ENCODE results near the gene PTCH1.

Gene PTCH1

GRCh38 chr9:95498641-95499040, 18.1 kb downstream of the PTCH1 start:
- no peak for DNase-seq (ENCODE audit: low read depth, low spot score)

- no peak for DNase-seq (ENCODE audit: low read depth, low spot score)
Measured at GRCh38 chr9:95497772-95498171, 19.0 kb downstream of the PTCH1 start.

GRCh38 chr9:95496687-95497086, 20.1 kb downstream of the PTCH1 start:
- DNase-seq (ENCODE audit: low read depth, low spot score) = no peak

- no peak for DNase-seq (ENCODE audit: low read depth, low spot score)
Measured at GRCh38 chr9:95495961-95496360, 20.8 kb downstream of the PTCH1 start.

GRCh38 chr9:95495529-95495928, 21.2 kb downstream of the PTCH1 start:
- DNase-seq (ENCODE audit: low read depth, low spot score) = no peak

GRCh38 chr9:95494416-95495371, 22.1 kb downstream of the PTCH1 start:
- DNase-seq (ENCODE audit: low read depth, low spot score) = no peak

- no peak for DNase-seq (ENCODE audit: low read depth, low spot score)
Measured at GRCh38 chr9:95494022-95494415, 22.8 kb downstream of the PTCH1 start.

DNA sequence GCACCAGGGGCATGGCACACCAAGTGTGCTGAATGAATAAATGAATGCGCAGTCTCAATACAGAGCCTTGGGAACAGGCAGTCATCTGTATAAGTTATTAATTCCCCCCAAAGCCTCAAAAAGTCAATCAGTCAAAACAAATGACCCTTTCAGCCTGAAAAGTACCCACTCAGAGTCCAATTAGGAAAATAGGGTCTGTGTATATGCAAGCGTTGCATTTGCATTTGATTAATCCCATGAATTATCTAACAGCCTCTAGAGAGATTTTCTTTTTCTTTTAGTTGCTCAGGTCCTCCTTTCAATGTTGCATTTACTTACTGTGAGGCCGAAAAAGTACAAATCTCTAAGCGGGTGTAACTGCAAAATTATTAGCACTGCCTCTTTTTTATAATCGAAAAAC, 23.4 kb downstream of the PTCH1 start:
- DNase-seq (ENCODE audit: low read depth, low spot score) = no peak

DNA sequence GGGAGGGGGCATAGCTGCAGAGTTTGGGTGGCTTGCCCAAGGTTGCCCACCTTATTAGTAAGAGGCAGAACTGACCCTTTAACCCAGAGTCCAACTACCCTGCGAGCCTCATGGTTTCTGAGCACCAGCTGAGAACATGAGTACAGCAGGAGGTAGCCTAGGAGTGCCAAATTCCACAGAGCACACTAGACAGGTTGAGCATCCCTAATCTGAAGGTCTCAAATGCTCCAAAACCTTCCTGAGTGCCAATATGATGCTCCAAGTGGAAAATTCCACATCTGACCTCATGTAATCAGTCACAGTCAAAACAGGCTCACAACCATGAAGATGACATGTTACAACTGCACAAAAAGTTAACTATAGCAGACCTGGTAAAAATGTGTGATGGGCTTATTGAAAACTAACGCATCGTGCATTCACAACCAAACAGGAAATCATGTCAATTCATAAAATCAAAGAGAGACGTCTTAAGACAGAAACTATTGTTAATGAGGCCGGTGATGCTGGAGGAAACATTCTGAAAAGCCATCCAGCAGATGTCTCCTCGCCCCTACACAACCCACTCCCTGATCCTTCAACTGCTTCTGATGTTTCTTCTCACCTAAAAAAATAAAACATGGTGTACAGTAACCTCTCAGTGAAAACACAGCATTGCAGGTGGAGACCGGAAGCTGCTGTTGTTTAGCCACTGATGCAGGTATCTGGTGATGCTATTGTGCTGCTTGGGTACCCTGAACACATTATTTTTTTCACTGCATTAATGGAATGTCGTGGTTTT, 25.0 kb downstream of the PTCH1 start:
- DNase-seq (ENCODE audit: low read depth, low spot score) = no peak

- no peak for DNase-seq (ENCODE audit: low read depth, low spot score)
Measured at GRCh38 chr9:95488954-95489353, 27.8 kb downstream of the PTCH1 start.

DNA sequence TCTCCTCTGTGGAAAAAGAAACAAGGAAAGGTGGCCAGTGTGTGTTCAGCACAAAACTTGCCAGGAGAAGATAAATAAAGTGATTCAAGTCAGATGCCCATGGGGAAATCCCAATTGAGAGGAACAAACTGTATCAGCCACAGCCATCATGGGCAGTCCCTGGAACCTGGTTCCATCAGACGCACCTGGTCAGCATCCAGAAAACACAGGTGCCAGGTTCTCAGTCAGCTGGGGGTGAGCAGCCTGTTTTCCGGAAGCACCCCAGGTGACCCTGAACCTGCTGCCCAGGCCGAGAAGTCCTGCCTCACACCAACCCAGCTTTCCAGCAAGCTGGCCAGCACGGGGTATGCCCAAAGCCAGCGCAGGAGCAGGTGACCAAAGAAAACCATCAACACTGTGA, 30.5 kb downstream of the PTCH1 start:
- DNase-seq (ENCODE audit: low read depth, low spot score) = no peak

DNA sequence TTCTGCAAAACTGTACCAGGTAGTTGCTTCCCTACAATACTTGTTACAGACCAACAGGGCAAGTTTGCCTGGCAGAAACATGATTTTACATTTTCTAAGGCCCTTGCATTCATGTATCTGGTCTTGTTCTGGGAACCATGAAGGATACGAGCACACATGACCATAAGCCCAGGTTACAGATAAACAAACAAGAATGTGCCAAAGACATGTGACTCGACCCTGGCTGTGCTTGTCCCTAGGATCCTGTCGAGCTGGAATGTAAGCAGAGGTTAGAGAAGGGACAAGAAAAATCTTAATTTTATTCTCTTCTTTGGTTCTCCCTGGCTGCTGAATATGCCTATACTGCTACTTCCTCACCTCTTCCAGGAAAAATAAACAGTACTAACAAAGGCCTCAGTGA, 32.5 kb downstream of the PTCH1 start:
- DNase-seq (ENCODE audit: low read depth, low spot score) = no peak

GRCh38 chr9:95483431-95483830, 33.3 kb downstream of the PTCH1 start:
- DNase-seq (ENCODE audit: low read depth, low spot score) = no peak

GRCh38 chr9:95482621-95483020, 34.1 kb downstream of the PTCH1 start:
- DNase-seq (ENCODE audit: low read depth, low spot score) = no peak

- DNase-seq (ENCODE audit: low read depth, low spot score) = no peak
Measured at GRCh38 chr9:95481000-95481399, 35.8 kb downstream of the PTCH1 start.

GRCh38 chr9:95480346-95480745, 36.4 kb downstream of the PTCH1 start:
- DNase-seq (ENCODE audit: low read depth, low spot score) = no peak

DNA sequence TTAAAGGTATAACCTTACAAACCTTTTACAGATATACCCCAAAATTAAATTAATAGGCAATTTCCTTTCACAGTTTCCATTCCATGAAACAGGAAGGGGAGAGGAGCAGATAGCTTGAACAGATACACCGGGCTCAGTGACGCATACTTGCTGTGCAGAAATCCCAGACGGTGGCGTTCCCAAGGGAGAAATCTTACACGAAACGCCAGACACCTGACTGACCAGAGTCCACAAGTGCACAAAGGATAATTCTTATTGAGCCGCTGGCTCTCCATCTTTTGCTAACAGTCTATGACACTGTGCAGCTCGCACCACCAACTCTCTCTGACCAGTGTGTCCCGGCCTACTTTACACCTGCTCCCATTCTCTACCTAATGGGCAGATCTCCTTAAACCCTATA, 37.4 kb downstream of the PTCH1 start:
- DNase-seq (ENCODE audit: low read depth, low spot score) = no peak

DNA sequence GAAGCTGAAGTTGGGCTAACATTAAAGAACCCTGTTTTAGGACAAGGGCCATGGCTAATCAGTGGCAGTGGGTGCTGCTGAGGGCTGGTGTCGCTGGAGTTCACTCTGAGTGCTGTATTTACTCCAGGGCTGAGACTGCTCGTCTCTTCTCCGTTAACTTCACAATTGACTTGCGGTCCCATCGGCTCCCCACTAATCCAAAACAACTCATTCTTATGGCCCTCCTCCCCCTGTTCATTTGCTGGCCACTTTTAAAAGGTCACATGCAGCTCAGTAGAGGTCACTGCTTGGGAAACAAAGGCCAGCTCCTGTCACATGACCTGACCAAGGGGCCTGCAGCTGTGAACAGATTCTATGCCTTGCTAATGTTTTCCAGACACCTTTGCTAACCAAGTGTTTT, 38.4 kb downstream of the PTCH1 start:
- no peak for DNase-seq (ENCODE audit: low read depth, low spot score)

- no peak for DNase-seq (ENCODE audit: low read depth, low spot score)
Measured at GRCh38 chr9:95477885-95478284, 38.9 kb downstream of the PTCH1 start.

- no peak for DNase-seq (ENCODE audit: low read depth, low spot score)
Measured at GRCh38 chr9:95477441-95477840, 39.3 kb downstream of the PTCH1 start.

- DNase-seq (ENCODE audit: low read depth, low spot score) = no peak
Measured at GRCh38 chr9:95468791-95469190, 48.0 kb downstream of the PTCH1 start.

DNA sequence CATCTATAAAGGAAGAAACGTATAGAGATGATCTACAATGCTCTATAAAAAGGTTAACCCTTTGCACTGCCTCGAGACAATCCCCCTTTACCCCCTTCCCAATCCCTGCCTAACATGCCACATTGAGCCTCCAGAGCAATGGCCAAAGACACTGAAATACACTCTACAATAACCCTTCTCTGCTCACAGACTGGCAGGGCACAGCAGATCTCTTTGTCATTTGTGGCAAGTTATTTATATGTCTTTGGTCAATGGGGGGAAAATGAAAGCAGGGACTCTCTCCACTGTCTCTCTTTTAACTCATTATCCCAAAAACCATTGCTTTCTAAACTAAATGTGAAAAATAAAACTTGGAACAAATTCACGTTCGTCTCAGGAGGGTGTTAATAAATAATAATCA, 51.7 kb downstream of the PTCH1 start:
- no peak for DNase-seq (ENCODE audit: low read depth, low spot score)
